ENCODE results near the gene LRFN2. TPM values are rescaled to one million over a fixed set of nuclear protein-coding genes. Genes with fewer than 3 reads are reported as not detected.

LRFN2 gene
- total RNA-seq, 1 donor from 2014 or later = not detected

- TF ChIP-seq, protein P1, sequence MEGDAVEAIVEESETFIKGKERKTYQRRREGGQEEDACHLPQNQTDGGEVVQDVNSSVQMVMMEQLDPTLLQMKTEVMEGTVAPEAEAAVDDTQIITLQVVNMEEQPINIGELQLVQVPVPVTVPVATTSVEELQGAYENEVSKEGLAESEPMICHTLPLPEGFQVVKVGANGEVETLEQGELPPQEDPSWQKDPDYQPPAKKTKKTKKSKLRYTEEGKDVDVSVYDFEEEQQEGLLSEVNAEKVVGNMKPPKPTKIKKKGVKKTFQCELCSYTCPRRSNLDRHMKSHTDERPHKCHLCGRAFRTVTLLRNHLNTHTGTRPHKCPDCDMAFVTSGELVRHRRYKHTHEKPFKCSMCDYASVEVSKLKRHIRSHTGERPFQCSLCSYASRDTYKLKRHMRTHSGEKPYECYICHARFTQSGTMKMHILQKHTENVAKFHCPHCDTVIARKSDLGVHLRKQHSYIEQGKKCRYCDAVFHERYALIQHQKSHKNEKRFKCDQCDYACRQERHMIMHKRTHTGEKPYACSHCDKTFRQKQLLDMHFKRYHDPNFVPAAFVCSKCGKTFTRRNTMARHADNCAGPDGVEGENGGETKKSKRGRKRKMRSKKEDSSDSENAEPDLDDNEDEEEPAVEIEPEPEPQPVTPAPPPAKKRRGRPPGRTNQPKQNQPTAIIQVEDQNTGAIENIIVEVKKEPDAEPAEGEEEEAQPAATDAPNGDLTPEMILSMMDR (IDR thresholded peaks at IDR 0.05) = no peak
- Mint-ChIP-seq H3K9me3 (no peaks in the 10 kb centered on the region), H3K27ac (no peak overlapping the region), H3K36me3 (ENCODE audit: low read depth) (no peaks in the 10 kb centered on the region), H3K4me1 (no peaks in the 10 kb centered on the region), H3K4me3 (no peak overlapping the region), H3K27me3 (peaks cover 11% of the 10 kb centered on the region)
- ChIA-PET CTCF (no interaction called here), POLR2A (no interaction called here)
- intact Hi-C loops (cut with micrococcal nuclease) = no loop called here
- no peak for DNase-seq
- no peak for ATAC-seq (ENCODE audit: low read depth)
Measured at GRCh38 chr6:40358473-40359460, 228.4 kb downstream of the LRFN2 start.

DNA sequence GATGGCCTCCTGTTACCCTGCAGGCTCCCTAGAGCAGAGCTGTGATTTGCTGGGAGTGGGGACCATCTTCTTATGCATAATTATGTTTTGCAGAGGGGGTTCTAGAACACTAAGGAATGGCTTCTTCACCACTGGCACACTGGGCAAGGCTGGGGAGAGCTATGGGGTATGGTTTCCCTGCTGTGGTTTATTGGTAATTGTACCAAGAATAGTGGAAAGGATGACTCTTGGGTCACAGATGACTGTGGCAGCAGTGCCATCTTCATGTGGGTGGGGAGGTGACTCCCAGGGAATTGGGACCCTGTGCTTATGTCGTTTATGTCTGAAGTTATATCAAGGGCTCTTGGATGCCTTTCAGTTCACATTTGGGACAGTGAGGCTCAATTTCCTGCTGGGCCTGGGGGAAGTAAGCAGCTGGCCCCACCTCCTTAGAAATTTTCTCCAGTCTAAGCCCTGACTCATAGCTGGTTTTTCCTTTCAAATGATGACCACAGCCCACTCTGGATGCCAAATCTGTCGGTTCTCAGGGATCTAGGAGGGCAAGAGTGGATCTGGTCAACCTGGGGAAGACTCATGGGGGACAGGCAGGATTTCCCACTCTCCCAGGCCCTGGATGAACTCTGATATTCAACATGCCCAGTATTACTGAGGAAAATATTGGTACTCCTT is 230.8 kb downstream of the LRFN2 start:
- Mint-ChIP-seq H3K9me3 (no peaks in the 10 kb centered on the region), H3K36me3 (ENCODE audit: low read depth) (no peaks in the 10 kb centered on the region), H3K4me1 (no peaks in the 10 kb centered on the region), H3K27ac (no peak overlapping the region), H3K27me3 (peaks cover 4% of the 10 kb centered on the region), H3K4me3 (no peak overlapping the region)
- ATAC-seq (ENCODE audit: low read depth) (no peak), DNase-seq (no peak)
- ChIA-PET CTCF (no interaction called here), POLR2A (no interaction called here)
- intact Hi-C loops (cut with micrococcal nuclease) = no loop called here
- TF ChIP-seq, protein P1 (IDR thresholded peaks at IDR 0.05) = no peak

- no peak overlapping the region for H3K27ac Mint-ChIP-seq
- CTCF ChIA-PET = no interaction called here
- H3K27me3 Mint-ChIP-seq = peaks cover 3% of the 10 kb centered on the region
- H3K4me1 Mint-ChIP-seq = no peaks in the 10 kb centered on the region
- H3K36me3 Mint-ChIP-seq (ENCODE audit: low read depth) = no peaks in the 10 kb centered on the region
- ATAC-seq (ENCODE audit: low read depth) (no peak), DNase-seq (no peak)
- no peak overlapping the region for H3K4me3 Mint-ChIP-seq
- intact Hi-C loops (cut with micrococcal nuclease) = no loop called here
- H3K9me3 Mint-ChIP-seq = no peaks in the 10 kb centered on the region
- POLR2A ChIA-PET = no interaction called here
- TF ChIP-seq, protein P1 (IDR thresholded peaks at IDR 0.05) = no peak
Measured at GRCh38 chr6:40355532-40355931, 231.6 kb downstream of the LRFN2 start.

GRCh38 chr6:40355066-40355465 is 232.1 kb downstream of the LRFN2 start:
- POLR2A ChIA-PET = no interaction called here
- ATAC-seq (ENCODE audit: low read depth) (no peak), DNase-seq (no peak)
- CTCF ChIA-PET = no interaction called here
- Mint-ChIP-seq H3K9me3 (no peaks in the 10 kb centered on the region), H3K4me3 (no peak overlapping the region), H3K36me3 (ENCODE audit: low read depth) (no peaks in the 10 kb centered on the region), H3K4me1 (no peaks in the 10 kb centered on the region), H3K27me3 (peaks cover 3% of the 10 kb centered on the region), H3K27ac (no peak overlapping the region)
- TF ChIP-seq, protein P1 (IDR thresholded peaks at IDR 0.05) = no peak
- intact Hi-C loops (cut with micrococcal nuclease) = no loop called here

DNA sequence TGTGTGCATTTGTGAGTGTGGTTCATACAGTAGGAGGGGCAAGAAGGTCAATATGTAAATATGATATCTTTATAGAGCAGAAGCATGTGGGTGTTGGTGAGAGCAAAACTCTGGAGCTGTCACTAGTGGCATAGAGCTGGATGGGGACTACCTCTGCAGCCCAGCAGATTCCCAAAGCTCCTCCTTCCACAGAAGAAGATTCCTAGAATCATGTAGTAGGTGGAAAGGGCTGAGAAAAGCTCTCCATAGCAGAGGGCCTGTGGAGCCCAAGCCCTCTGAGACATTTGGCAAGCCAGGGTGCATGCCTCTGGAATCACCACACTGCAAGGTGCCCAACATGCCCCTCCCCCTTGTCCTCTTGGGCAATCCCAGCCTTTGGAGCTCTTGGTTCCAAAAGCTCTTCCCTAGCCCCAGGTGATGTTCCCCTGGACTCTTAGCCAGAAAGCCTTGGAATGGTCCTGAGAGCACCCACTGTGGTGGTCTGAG is 233.2 kb downstream of the LRFN2 start:
- DNase-seq = no peak
- intact Hi-C loops (cut with micrococcal nuclease) = no loop called here
- TF ChIP-seq, protein P1 (IDR thresholded peaks at IDR 0.05) = no peak
- Mint-ChIP-seq H3K27ac (no peak overlapping the region), H3K27me3 (peaks cover under 1% of the 10 kb centered on the region), H3K36me3 (ENCODE audit: low read depth) (no peaks in the 10 kb centered on the region), H3K4me3 (no peak overlapping the region), H3K4me1 (no peaks in the 10 kb centered on the region), H3K9me3 (no peaks in the 10 kb centered on the region)
- no peak for ATAC-seq (ENCODE audit: low read depth)
- CTCF ChIA-PET = no interaction called here
- POLR2A ChIA-PET = no interaction called here

Data from activated B cell treated with CpG ODN at 0.5 μM for 24 hours (primary cell).